SK-N-SH treated with all-trans-retinoic acid at 6 μM for 48 hours (cell line): ENCODE results near the gene GOLT1A.
A peak's percentile ranks its signal among the peaks of the same experiment; 100 is the strongest.

ENCODE experiments used
- ATAC-seq: fragments of 200-7000 bp; cut with Tn5 transposase; 3 replicates; pipeline ENCODE4 v1.9.1; 2020; ENCODE audit warnings: mild to moderate bottlenecking, moderate library complexity
- ARNTL ChIP-seq: fragments of 450-650 bp; formaldehyde crosslinking; IDR thresholded peaks from 2 replicates; pipeline ENCODE4 v1.5.0; 2020; ENCODE audit warnings: low read depth, mild to moderate bottlenecking, moderate library complexity, borderline replicate concordance
- BACH2 ChIP-seq: fragments of 250-450 bp; sonication (Bioruptor Pico); IDR thresholded peaks from 2 replicates; pipeline ENCODE4 v1.9.0; 2021; ENCODE audit warnings: mild to moderate bottlenecking, borderline replicate concordance
- CREB5 ChIP-seq: fragments of 250-450 bp; sonication (Bioruptor Pico); IDR thresholded peaks from 2 replicates; pipeline ENCODE4 v1.5.1; 2020; ENCODE audit warnings: low read depth, mild to moderate bottlenecking, moderate library complexity
- CSDC2 ChIP-seq: fragments of 250-450 bp; sonication (Bioruptor Pico); IDR thresholded peaks from 2 replicates; pipeline ENCODE4 v1.5.0; 2020; ENCODE audit warnings: mild to moderate bottlenecking, moderate library complexity
- ESRRG ChIP-seq: fragments of 250-450 bp; sonication (Bioruptor Pico); IDR thresholded peaks from 2 replicates; pipeline ENCODE4 v1.6.1; 2021; ENCODE audit warnings: mild to moderate bottlenecking
- GLIS3 ChIP-seq: fragments of 250-450 bp; sonication (Bioruptor Pico); IDR thresholded peaks from 2 replicates; pipeline ENCODE4 v1.5.0; 2020; ENCODE audit warnings: mild to moderate bottlenecking, moderate library complexity
- ISL1 ChIP-seq: fragments of 250-450 bp; sonication (Bioruptor Pico); IDR thresholded peaks from 2 replicates; pipeline ENCODE4 v2.1.2; 2022; ENCODE audit warnings: mild to moderate bottlenecking, moderate library complexity
- OSR1 ChIP-seq: fragments of 250-450 bp; sonication (Bioruptor Pico); IDR thresholded peaks from 2 replicates; pipeline ENCODE4 v1.8.0; 2022; ENCODE audit warnings: moderate library complexity, mild to moderate bottlenecking, inconsistent platforms
- PPARA ChIP-seq: fragments of 250-450 bp; sonication (Bioruptor Pico); IDR thresholded peaks from 2 replicates; pipeline ENCODE4 v1.5.0; 2020; ENCODE audit warnings: mild to moderate bottlenecking, borderline replicate concordance
- RARB ChIP-seq: fragments of 250-450 bp; sonication (Bioruptor Pico); IDR thresholded peaks from 2 replicates; pipeline ENCODE4 v1.8.0; 2021; ENCODE audit warnings: mild to moderate bottlenecking, moderate library complexity
- SNAI2 ChIP-seq: fragments of 250-450 bp; sonication (Bioruptor Pico); IDR thresholded peaks from 2 replicates; pipeline ENCODE4 v1.5.0; 2020; ENCODE audit warnings: mild to moderate bottlenecking, moderate library complexity
- TOX ChIP-seq: fragments of 250-450 bp; sonication (Bioruptor Pico); IDR thresholded peaks from 2 replicates; pipeline ENCODE4 v1.8.0; 2021; ENCODE audit warnings: mild to moderate bottlenecking, moderate library complexity, borderline replicate concordance
- ZC3H10 ChIP-seq: fragments of 250-450 bp; sonication (Bioruptor Pico); IDR thresholded peaks from 2 replicates; pipeline ENCODE4 v1.5.1; 2021; ENCODE audit warnings: mild to moderate bottlenecking, moderate library complexity
- ZFP3 ChIP-seq: fragments of 250-450 bp; sonication (Bioruptor Pico); IDR thresholded peaks from 2 replicates; pipeline ENCODE4 v1.5.0; 2020; ENCODE audit warnings: mild to moderate bottlenecking, moderate library complexity
- ZFP30 ChIP-seq: fragments of 450-650 bp; formaldehyde crosslinking; IDR thresholded peaks from 2 replicates; pipeline ENCODE4 v1.5.0; 2022; ENCODE audit warnings: mild to moderate bottlenecking, moderate library complexity
- ZNF565 ChIP-seq: fragments of 450-650 bp; formaldehyde crosslinking; conservative IDR thresholded peaks from 2 replicates; pipeline ENCODE4 v1.5.0; 2020; ENCODE audit warnings: low read depth, mild to moderate bottlenecking, moderate library complexity
- ZNF70 ChIP-seq: fragments of 450-650 bp; formaldehyde crosslinking; IDR thresholded peaks from 2 replicates; pipeline ENCODE4 v1.5.0; 2020; ENCODE audit warnings: mild to moderate bottlenecking, moderate library complexity
- ZNF8 ChIP-seq: fragments of 450-650 bp; formaldehyde crosslinking; IDR thresholded peaks from 2 replicates; pipeline ENCODE4 v1.5.0; 2020; ENCODE audit warnings: mild to moderate bottlenecking, moderate library complexity
- TF ChIP-seq, protein P1 (sequence below): fragments of 250-450 bp; sonication (Bioruptor Pico); IDR thresholded peaks from 2 replicates; pipeline ENCODE4 v1.8.0; 2021; ENCODE audit warnings: low read depth, mild to moderate bottlenecking, moderate library complexity, borderline replicate concordance
- TF ChIP-seq, protein P2 (sequence below): fragments of 250-450 bp; sonication (Bioruptor Pico); IDR thresholded peaks from 2 replicates; pipeline ENCODE4 v1.5.1; 2021; ENCODE audit warnings: mild to moderate bottlenecking, moderate library complexity
- TF ChIP-seq, protein P3 (sequence below): fragments of 250-450 bp; sonication (Bioruptor Pico); IDR thresholded peaks from 2 replicates; pipeline ENCODE4 v1.5.0; 2020; ENCODE audit warnings: mild to moderate bottlenecking, moderate library complexity

GOLT1A gene

DNA sequence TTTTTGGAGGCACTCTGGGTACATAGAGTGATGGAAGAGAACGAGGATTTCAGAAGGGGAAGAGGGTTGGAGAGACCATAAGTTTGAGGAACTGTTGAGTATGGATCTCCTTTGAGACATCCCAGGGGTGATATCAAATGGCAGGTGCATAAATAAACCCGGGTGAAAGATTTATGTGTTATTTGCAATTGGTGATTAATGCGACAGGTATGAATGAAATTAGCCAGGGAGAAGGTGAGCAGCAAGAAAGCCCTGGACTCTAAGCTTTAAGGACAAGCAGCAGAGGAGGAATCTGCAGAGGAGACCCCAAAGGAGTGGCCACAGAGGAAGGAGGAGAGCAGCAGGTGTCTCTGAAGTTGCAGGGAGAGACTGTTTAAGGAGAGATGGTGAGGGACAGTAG lies 38.8 kb downstream of the GOLT1A start:
- TF ChIP-seq ZNF565 (CRISPR knock-in tag) = no peak
- no peak for TF ChIP-seq ESRRG (CRISPR knock-in tag)
- no peak for TF ChIP-seq ZNF70 (CRISPR knock-in tag)
- no peak for TF ChIP-seq TOX
- ATAC-seq = no peak

DNA sequence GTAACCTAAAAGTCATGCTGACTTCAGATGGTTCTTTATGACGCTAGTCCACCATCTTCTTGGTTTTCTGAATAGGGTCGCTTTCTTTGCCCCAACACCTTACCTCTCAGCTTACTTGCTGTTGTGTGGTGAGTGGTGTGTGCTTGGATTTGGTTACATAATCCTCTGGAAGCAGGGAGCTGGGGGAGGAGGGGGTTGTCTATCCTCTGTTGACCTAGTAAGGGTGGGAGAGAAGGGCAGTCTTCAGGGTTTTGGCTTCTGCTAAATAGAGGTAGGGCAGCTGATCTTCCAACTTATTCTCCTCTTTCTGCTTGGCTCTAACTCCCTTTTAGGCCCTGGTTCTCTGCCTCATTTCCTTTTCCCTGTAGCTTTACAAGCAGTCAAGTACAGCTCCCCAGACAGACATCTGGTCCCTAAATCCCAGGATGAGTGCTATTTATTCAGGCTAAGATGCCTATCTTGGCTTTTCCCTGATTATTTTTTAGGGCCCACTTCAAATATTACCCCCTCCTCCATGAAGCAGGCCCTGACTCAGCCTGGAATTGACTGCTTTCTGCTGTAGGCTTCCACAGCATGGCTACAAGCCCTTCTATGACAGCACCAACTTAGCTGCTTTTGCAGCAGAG lies 41.3 kb downstream of the GOLT1A start:
- no peak for TF ChIP-seq ZNF565 (CRISPR knock-in tag)
- TF ChIP-seq, all 23 proteins: peak for 0
- no peak for ATAC-seq

- ATAC-seq = no peak
- TF ChIP-seq ARNTL (CRISPR knock-in tag) (no peak), OSR1 (CRISPR knock-in tag) (peak; percentile 96)
These were observed 42.0 kb downstream of the GOLT1A start for GRCh38 chr1:204171751-204172178.

- TF ChIP-seq, protein P1, sequence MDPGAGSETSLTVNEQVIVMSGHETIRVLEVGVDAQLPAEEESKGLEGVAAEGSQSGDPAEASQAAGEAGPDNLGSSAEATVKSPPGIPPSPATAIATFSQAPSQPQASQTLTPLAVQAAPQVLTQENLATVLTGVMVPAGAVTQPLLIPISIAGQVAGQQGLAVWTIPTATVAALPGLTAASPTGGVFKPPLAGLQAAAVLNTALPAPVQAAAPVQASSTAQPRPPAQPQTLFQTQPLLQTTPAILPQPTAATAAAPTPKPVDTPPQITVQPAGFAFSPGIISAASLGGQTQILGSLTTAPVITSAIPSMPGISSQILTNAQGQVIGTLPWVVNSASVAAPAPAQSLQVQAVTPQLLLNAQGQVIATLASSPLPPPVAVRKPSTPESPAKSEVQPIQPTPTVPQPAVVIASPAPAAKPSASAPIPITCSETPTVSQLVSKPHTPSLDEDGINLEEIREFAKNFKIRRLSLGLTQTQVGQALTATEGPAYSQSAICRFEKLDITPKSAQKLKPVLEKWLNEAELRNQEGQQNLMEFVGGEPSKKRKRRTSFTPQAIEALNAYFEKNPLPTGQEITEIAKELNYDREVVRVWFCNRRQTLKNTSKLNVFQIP (CRISPR knock-in tag) = no peak
- TF ChIP-seq ZFP3 (CRISPR knock-in tag) = no peak
- TF ChIP-seq, protein P2, sequence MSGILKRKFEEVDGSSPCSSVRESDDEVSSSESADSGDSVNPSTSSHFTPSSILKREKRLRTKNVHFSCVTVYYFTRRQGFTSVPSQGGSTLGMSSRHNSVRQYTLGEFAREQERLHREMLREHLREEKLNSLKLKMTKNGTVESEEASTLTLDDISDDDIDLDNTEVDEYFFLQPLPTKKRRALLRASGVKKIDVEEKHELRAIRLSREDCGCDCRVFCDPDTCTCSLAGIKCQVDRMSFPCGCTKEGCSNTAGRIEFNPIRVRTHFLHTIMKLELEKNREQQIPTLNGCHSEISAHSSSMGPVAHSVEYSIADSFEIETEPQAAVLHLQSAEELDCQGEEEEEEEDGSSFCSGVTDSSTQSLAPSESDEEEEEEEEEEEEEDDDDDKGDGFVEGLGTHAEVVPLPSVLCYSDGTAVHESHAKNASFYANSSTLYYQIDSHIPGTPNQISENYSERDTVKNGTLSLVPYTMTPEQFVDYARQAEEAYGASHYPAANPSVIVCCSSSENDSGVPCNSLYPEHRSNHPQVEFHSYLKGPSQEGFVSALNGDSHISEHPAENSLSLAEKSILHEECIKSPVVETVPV (CRISPR knock-in tag) = no peak
- TF ChIP-seq ARNTL (CRISPR knock-in tag) = no peak
- no peak for TF ChIP-seq SNAI2 (CRISPR knock-in tag)
- no peak for TF ChIP-seq BACH2
- no peak for TF ChIP-seq TOX
- no peak for ATAC-seq
These were observed 43.2 kb downstream of the GOLT1A start for GRCh38 chr1:204170494-204171155.

GRCh38 chr1:204169858-204170257 lies 43.9 kb downstream of the GOLT1A start:
- TF ChIP-seq ZFP30 (CRISPR knock-in tag) (no peak), ZNF70 (CRISPR knock-in tag) (no peak), RARB (CRISPR knock-in tag) (no peak), TOX (no peak), BACH2 (no peak), CSDC2 (CRISPR knock-in tag) (no peak), PPARA (no peak), CREB5 (no peak), GLIS3 (CRISPR knock-in tag) (no peak), ZC3H10 (CRISPR knock-in tag) (no peak), SNAI2 (CRISPR knock-in tag) (no peak), ZNF565 (CRISPR knock-in tag) (no peak), ARNTL (CRISPR knock-in tag) (no peak), ESRRG (CRISPR knock-in tag) (no peak), ZFP3 (CRISPR knock-in tag) (no peak)
- TF ChIP-seq, protein P1 (CRISPR knock-in tag) = no peak
- ATAC-seq = no peak

DNA sequence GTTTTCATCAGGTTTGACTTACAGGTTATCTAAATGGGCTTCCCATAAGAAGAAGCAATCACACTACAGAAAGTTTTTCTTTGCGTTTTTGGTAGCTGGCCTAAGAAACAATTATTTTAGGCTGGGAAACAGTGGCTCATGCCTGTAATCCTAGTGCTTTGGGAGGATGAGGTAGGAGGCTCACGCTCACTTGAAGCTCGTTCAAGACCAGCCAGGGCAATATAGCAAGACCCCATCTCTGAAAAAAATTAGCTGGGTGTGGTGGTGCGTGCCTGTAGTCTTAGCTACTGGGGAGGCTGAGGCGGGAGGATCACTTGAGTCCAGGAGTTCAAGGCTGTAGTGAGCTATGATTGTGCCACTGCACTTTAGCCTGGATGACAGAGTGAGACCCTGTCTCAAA lies 46.1 kb downstream of the GOLT1A start:
- ATAC-seq = no peak
- TF ChIP-seq, protein P1 (CRISPR knock-in tag) = no peak
- TF ChIP-seq ZC3H10 (CRISPR knock-in tag) (no peak), ZNF70 (CRISPR knock-in tag) (no peak), PPARA (no peak), ARNTL (CRISPR knock-in tag) (no peak), ZFP30 (CRISPR knock-in tag) (no peak), ZNF565 (CRISPR knock-in tag) (no peak), ISL1 (CRISPR knock-in tag) (no peak), ZNF8 (CRISPR knock-in tag) (no peak)
- TF ChIP-seq, protein P3, sequence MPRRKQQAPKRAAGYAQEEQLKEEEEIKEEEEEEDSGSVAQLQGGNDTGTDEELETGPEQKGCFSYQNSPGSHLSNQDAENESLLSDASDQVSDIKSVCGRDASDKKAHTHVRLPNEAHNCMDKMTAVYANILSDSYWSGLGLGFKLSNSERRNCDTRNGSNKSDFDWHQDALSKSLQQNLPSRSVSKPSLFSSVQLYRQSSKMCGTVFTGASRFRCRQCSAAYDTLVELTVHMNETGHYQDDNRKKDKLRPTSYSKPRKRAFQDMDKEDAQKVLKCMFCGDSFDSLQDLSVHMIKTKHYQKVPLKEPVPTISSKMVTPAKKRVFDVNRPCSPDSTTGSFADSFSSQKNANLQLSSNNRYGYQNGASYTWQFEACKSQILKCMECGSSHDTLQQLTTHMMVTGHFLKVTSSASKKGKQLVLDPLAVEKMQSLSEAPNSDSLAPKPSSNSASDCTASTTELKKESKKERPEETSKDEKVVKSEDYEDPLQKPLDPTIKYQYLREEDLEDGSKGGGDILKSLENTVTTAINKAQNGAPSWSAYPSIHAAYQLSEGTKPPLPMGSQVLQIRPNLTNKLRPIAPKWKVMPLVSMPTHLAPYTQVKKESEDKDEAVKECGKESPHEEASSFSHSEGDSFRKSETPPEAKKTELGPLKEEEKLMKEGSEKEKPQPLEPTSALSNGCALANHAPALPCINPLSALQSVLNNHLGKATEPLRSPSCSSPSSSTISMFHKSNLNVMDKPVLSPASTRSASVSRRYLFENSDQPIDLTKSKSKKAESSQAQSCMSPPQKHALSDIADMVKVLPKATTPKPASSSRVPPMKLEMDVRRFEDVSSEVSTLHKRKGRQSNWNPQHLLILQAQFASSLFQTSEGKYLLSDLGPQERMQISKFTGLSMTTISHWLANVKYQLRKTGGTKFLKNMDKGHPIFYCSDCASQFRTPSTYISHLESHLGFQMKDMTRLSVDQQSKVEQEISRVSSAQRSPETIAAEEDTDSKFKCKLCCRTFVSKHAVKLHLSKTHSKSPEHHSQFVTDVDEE (CRISPR knock-in tag) = no peak
